Measurements from ENCODE around the gene FAM81A.
"Not testable (repeated sequence)": the region's sequence is repeated elsewhere in the genome, so short reads cannot be mapped to it uniquely, and the experiment has no call there.

FAM81A gene

GRCh38 chr15:59521443-59521842 lies 83.5 kb downstream of the FAM81A start:
- Histone ChIP-seq H3K9me3 (ENCODE audit: control insufficient read depth, low read length) (no peaks in the 10 kb centered on the region), H3K27ac (ENCODE audit: insufficient read depth, low read depth, low read length, poor library complexity, severe bottlenecking) (no peak overlapping the region), H3K36me3 (ENCODE audit: control insufficient read depth, insufficient read depth, low read length) (no peaks in the 10 kb centered on the region), H3K4me1 (ENCODE audit: control insufficient read depth, insufficient read depth, low read length) (peaks cover 4% of the 10 kb centered on the region), H3K4me3 (ENCODE audit: insufficient read depth, low read depth, low read length) (no peak overlapping the region), H3K27me3 (ENCODE audit: control insufficient read depth, insufficient read depth, low read length, poor library complexity, severe bottlenecking) (no peaks in the 10 kb centered on the region)
- 96 to 100% methylated on average over 5 of the region's 5 CpGs for WGBS, 2 experiments

DNA sequence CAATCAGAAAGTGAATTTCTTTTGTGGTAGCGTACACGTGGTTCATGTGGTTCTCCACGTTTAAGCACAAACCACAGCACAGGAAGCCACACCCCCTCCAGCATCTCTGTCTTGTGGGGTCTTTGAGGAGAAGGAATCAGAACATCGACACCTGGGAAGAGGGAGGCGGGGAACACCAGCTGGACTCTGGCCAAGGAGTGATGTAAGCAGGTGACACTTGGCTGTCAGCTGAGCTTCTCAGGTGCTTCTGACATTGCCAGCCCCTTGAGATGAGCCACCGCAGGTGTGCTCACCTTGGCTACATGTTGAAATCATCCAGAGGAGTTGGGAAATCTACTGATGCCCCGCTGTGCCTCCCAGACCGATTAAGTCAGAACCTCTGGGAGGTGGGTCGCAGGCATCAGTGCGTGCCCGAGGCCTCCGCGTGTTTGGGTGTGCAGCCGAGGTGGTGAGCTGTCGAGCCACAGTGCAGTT lies 85.0 kb downstream of the FAM81A start:
- Histone ChIP-seq H3K9me3 (ENCODE audit: control insufficient read depth, low read length) (no peaks in the 10 kb centered on the region), H3K4me3 (ENCODE audit: insufficient read depth, low read depth, low read length) (no peak overlapping the region), H3K4me1 (ENCODE audit: control insufficient read depth, insufficient read depth, low read length) (peaks cover 4% of the 10 kb centered on the region), H3K27me3 (ENCODE audit: control insufficient read depth, insufficient read depth, low read length, poor library complexity, severe bottlenecking) (no peaks in the 10 kb centered on the region), H3K27ac (ENCODE audit: insufficient read depth, low read depth, low read length, poor library complexity, severe bottlenecking) (no peak overlapping the region), H3K36me3 (ENCODE audit: control insufficient read depth, insufficient read depth, low read length) (no peaks in the 10 kb centered on the region)
- WGBS, 2 experiments, result 92 to 94% methylated on average over 15 of the region's 15 CpGs

GRCh38 chr15:59523702-59524101 lies 85.7 kb downstream of the FAM81A start:
- no peak overlapping the region for H3K27ac ChIP-seq (ENCODE audit: insufficient read depth, low read depth, low read length, poor library complexity, severe bottlenecking)
- no peaks in the 10 kb centered on the region for H3K27me3 ChIP-seq (ENCODE audit: control insufficient read depth, insufficient read depth, low read length, poor library complexity, severe bottlenecking)
- H3K4me3 ChIP-seq (ENCODE audit: insufficient read depth, low read depth, low read length), result no peak overlapping the region
- peaks cover 4% of the 10 kb centered on the region for H3K4me1 ChIP-seq (ENCODE audit: control insufficient read depth, insufficient read depth, low read length)
- 90 to 92% methylated on average over 6 of the region's 6 CpGs for WGBS, 2 experiments
- no peaks in the 10 kb centered on the region for H3K9me3 ChIP-seq (ENCODE audit: control insufficient read depth, low read length)
- H3K36me3 ChIP-seq (ENCODE audit: control insufficient read depth, insufficient read depth, low read length), result no peaks in the 10 kb centered on the region

DNA sequence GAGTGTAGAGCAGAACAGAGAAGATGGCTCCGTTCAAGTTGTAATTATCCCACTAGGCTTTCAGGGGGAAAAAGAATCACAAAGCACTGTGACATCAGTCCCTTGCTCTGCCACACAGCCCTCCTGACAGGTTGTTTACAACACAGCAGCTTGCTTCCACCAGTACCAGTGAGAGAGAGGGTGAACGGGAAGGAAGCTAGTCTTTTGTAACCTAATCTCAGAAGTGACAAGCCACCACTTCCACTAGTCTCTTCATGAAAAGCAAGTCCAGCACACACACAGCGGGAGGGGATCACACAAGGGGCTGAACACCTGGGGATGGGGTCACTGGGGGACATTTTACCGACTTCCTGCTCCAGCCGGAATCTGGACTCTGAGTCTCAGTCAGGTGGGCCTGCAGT lies 86.3 kb downstream of the FAM81A start:
- Histone ChIP-seq H3K9me3 (ENCODE audit: control insufficient read depth, low read length) (no peaks in the 10 kb centered on the region), H3K27ac (ENCODE audit: insufficient read depth, low read depth, low read length, poor library complexity, severe bottlenecking) (no peak overlapping the region), H3K27me3 (ENCODE audit: control insufficient read depth, insufficient read depth, low read length, poor library complexity, severe bottlenecking) (no peaks in the 10 kb centered on the region), H3K4me1 (ENCODE audit: control insufficient read depth, insufficient read depth, low read length) (peaks cover 4% of the 10 kb centered on the region), H3K4me3 (ENCODE audit: insufficient read depth, low read depth, low read length) (no peak overlapping the region), H3K36me3 (ENCODE audit: control insufficient read depth, insufficient read depth, low read length) (no peaks in the 10 kb centered on the region)
- WGBS, 2 experiments, result 66 to 75% methylated on average over 5 of the region's 5 CpGs

DNA sequence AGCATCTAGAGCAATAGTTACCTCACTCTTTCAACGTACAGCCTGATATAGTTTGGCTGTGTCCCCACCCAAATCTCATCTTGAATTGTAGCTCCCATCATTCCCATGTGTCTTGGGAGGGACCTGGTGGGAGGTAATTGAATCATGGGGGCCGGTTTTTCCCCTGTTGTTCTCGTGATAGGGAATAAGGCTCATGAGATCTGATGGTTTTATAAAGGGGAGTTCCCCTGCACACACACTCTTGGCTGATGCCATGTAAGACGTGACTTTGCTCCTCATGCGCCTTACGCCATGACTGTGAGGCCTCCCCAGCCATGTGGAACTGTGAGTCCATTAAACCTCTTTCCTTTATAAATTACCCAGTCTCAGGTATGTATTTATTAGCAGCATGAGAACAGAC lies 88.5 kb downstream of the FAM81A start:
- WGBS, 2 experiments, result 92 to 98% methylated on average over 6 of the region's 6 CpGs
- H3K27ac ChIP-seq (ENCODE audit: insufficient read depth, low read depth, low read length, poor library complexity, severe bottlenecking); H3K4me1 ChIP-seq (ENCODE audit: control insufficient read depth, insufficient read depth, low read length); H3K9me3 ChIP-seq (ENCODE audit: control insufficient read depth, low read length); H3K36me3 ChIP-seq (ENCODE audit: control insufficient read depth, insufficient read depth, low read length); H3K4me3 ChIP-seq (ENCODE audit: insufficient read depth, low read depth, low read length); H3K27me3 ChIP-seq (ENCODE audit: control insufficient read depth, insufficient read depth, low read length, poor library complexity, severe bottlenecking): not testable (repeated sequence)

- Histone ChIP-seq H3K36me3 (ENCODE audit: control insufficient read depth, insufficient read depth, low read length) (no peaks in the 10 kb centered on the region), H3K4me3 (ENCODE audit: insufficient read depth, low read depth, low read length) (no peak overlapping the region), H3K27ac (ENCODE audit: insufficient read depth, low read depth, low read length, poor library complexity, severe bottlenecking) (no peak overlapping the region), H3K9me3 (ENCODE audit: control insufficient read depth, low read length) (no peaks in the 10 kb centered on the region), H3K4me1 (ENCODE audit: control insufficient read depth, insufficient read depth, low read length) (peaks cover 4% of the 10 kb centered on the region), H3K27me3 (ENCODE audit: control insufficient read depth, insufficient read depth, low read length, poor library complexity, severe bottlenecking) (no peaks in the 10 kb centered on the region)
- WGBS, 2 experiments, result 96 to 100% methylated on average over 1 of the region's 1 CpG
Observed at GRCh38 chr15:59528429-59528828, 90.4 kb downstream of the FAM81A start.

GRCh38 chr15:59528961-59529402 lies 91.0 kb downstream of the FAM81A start:
- 13 to 26% methylated on average over 7 to 8 of the region's 8 CpGs for whole genome bisulfite sequencing, 2 experiments
- no peak overlapping the region for H3K4me3 ChIP-seq (ENCODE audit: insufficient read depth, low read depth, low read length)

DNA sequence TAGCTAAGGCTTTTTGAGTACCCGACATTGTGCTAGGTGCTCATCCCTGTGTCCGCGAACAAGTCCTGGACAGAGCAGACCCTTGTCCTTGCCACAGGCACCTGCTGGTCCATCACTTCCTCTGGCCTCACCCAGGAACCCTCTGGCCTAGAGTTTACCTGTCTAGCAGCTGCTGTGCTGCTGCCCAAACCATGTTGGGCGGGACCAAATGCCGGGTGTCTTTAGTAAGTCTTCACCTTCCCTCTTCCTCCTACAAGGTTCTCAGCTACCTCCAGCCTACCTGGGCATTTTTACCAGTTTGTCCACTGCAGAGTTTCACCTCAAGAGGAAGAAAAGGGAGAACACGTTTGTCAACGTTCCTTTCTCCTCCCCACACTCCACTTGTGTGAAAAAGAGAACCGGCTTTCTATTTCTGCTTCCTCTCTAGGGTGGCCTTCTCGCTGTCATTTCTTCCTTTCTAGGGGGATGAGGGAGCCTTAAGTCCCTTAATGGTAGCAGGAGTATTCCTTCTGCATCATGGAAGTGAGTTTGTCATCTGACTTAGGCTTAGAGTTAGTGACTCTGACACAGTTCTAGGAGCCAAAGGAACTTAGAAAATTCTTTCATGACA lies 93.2 kb downstream of the FAM81A start:
- 87 to 94% methylated on average over 7 to 8 of the region's 9 CpGs for WGBS, 2 experiments
- Histone ChIP-seq H3K27me3 (ENCODE audit: control insufficient read depth, insufficient read depth, low read length, poor library complexity, severe bottlenecking) (no peaks in the 10 kb centered on the region), H3K36me3 (ENCODE audit: control insufficient read depth, insufficient read depth, low read length) (no peaks in the 10 kb centered on the region), H3K4me3 (ENCODE audit: insufficient read depth, low read depth, low read length) (no peak overlapping the region), H3K9me3 (ENCODE audit: control insufficient read depth, low read length) (no peaks in the 10 kb centered on the region), H3K27ac (ENCODE audit: insufficient read depth, low read depth, low read length, poor library complexity, severe bottlenecking) (no peak overlapping the region), H3K4me1 (ENCODE audit: control insufficient read depth, insufficient read depth, low read length) (no peaks in the 10 kb centered on the region)

More at GRCh38 chr15:59528961-59529402, 91.0 kb downstream of the FAM81A start:
- no peaks in the 10 kb centered on the region for H3K9me3 ChIP-seq (ENCODE audit: control insufficient read depth, low read length)
- peaks cover 2% of the 10 kb centered on the region for H3K4me1 ChIP-seq (ENCODE audit: control insufficient read depth, insufficient read depth, low read length)
- H3K27me3 ChIP-seq (ENCODE audit: control insufficient read depth, insufficient read depth, low read length, poor library complexity, severe bottlenecking), result no peaks in the 10 kb centered on the region
- H3K36me3 ChIP-seq (ENCODE audit: control insufficient read depth, insufficient read depth, low read length), result no peaks in the 10 kb centered on the region
- H3K27ac ChIP-seq (ENCODE audit: insufficient read depth, low read depth, low read length, poor library complexity, severe bottlenecking), result no peak overlapping the region

DNA sequence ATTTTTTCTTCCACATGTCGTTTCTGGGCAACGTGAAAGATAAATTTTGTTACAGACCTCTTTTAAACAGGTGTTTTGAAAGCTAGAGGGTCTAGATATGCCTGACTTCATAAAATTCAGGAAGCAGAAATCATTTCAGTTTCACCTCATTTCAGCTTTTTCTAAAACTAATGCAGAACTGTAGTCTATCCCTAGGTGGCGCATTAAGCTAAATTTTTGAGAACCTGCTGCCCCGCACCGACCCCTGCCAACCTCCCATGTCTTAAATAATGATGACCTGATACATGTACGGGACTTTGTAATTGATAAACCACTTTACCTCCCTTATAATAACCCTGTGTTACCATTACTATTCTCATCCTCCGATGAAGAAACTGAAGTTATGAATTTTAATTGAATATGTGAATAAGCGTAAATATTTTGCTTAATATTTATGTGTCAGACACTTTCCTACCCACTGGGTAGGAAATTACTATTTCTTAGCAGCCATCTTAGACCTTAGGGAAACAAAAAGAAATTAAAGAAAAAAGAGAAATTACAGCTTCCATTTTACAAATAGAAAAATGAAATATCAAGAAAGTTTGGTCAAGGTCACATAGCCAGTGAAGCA lies 94.9 kb downstream of the FAM81A start:
- H3K4me1 ChIP-seq (ENCODE audit: control insufficient read depth, insufficient read depth, low read length), result no peaks in the 10 kb centered on the region
- H3K36me3 ChIP-seq (ENCODE audit: control insufficient read depth, insufficient read depth, low read length), result no peaks in the 10 kb centered on the region
- no peaks in the 10 kb centered on the region for H3K27me3 ChIP-seq (ENCODE audit: control insufficient read depth, insufficient read depth, low read length, poor library complexity, severe bottlenecking)
- H3K4me3 ChIP-seq (ENCODE audit: insufficient read depth, low read depth, low read length), result no peak overlapping the region
- no peaks in the 10 kb centered on the region for H3K9me3 ChIP-seq (ENCODE audit: control insufficient read depth, low read length)
- 5 to 10% methylated on average over 6 of the region's 8 CpGs for WGBS, 2 experiments
- no peak overlapping the region for H3K27ac ChIP-seq (ENCODE audit: insufficient read depth, low read depth, low read length, poor library complexity, severe bottlenecking)

- Histone ChIP-seq H3K27ac (ENCODE audit: insufficient read depth, low read depth, low read length, poor library complexity, severe bottlenecking) (no peak overlapping the region), H3K27me3 (ENCODE audit: control insufficient read depth, insufficient read depth, low read length, poor library complexity, severe bottlenecking) (no peaks in the 10 kb centered on the region), H3K4me1 (ENCODE audit: control insufficient read depth, insufficient read depth, low read length) (no peaks in the 10 kb centered on the region), H3K4me3 (ENCODE audit: insufficient read depth, low read depth, low read length) (no peak overlapping the region), H3K36me3 (ENCODE audit: control insufficient read depth, insufficient read depth, low read length) (no peaks in the 10 kb centered on the region), H3K9me3 (ENCODE audit: control insufficient read depth, low read length) (no peaks in the 10 kb centered on the region)
- 86 to 88% methylated on average over 6 of the region's 6 CpGs for WGBS, 2 experiments
Observed at GRCh38 chr15:59536553-59536952, 98.6 kb downstream of the FAM81A start.
